ENCODE data around the gene C17orf50.

- no peak for TF ChIP-seq POLR2A (IDR thresholded peaks at IDR 0.05)
- TF ChIP-seq, protein P1, sequence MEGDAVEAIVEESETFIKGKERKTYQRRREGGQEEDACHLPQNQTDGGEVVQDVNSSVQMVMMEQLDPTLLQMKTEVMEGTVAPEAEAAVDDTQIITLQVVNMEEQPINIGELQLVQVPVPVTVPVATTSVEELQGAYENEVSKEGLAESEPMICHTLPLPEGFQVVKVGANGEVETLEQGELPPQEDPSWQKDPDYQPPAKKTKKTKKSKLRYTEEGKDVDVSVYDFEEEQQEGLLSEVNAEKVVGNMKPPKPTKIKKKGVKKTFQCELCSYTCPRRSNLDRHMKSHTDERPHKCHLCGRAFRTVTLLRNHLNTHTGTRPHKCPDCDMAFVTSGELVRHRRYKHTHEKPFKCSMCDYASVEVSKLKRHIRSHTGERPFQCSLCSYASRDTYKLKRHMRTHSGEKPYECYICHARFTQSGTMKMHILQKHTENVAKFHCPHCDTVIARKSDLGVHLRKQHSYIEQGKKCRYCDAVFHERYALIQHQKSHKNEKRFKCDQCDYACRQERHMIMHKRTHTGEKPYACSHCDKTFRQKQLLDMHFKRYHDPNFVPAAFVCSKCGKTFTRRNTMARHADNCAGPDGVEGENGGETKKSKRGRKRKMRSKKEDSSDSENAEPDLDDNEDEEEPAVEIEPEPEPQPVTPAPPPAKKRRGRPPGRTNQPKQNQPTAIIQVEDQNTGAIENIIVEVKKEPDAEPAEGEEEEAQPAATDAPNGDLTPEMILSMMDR (IDR thresholded peaks at IDR 0.05): no peak
- no peak for TF ChIP-seq EP300 (IDR thresholded peaks at IDR 0.05)
Measured at GRCh38 chr17:35807371-35808144, 46.9 kb downstream of the C17orf50 start.
